H1 (cell line): ENCODE data around the gene DAPK3. TPM values are rescaled to one million over a fixed set of nuclear protein-coding genes. Genes with fewer than 3 reads are reported as not detected.

Experiments
- CTCF ChIA-PET: fragments of 300-600 bp; sonication (Branson Sonifier 250); formaldehyde crosslinking; loops from one replicate; lab custom pipeline; 2021; ENCODE audit not compliant: partially characterized antibody; lab: Charles Lee
- POLR2A ChIA-PET: fragments of 300-600 bp; sonication (Branson Sonifier 250); formaldehyde crosslinking; loops from one replicate; lab custom pipeline; 2021; ENCODE audit warnings: inconsistent platforms; ENCODE audit not compliant: partially characterized antibody; lab: Charles Lee
- DNase-seq, 2 experiments: peaks; one replicate each; pipeline versions ENCODE4 v3.0.0 to v3.0.0-alpha.2; 2010 to 2022; ENCODE audit warnings: low spot score in 2 of 2, low read depth in 1 of 2, mixed read lengths in 1 of 2
- FAIRE-seq: peaks from 2 replicates; lab custom pipeline; 2011; peaks lifted over from hg19 to GRCh38; lab: Jason Lieb, UNC
- H2AFZ ChIP-seq: 2 replicates; pipeline ENCODE4 v1.8.1; 2012; ENCODE audit warnings: low read length, inconsistent platforms
- H2AK5ac ChIP-seq: 2 replicates; pipeline ENCODE4 v1.6.1; 2013; ENCODE audit warnings: low read depth, low read length
- H2BK120ac ChIP-seq: replicated peaks from 2 replicates; pipeline ENCODE3; 2013; ENCODE audit warnings: low read depth, low read length, inconsistent platforms
- H2BK12ac ChIP-seq: 2 replicates; pipeline ENCODE4 v1.6.1; 2013; ENCODE audit warnings: low read depth, low read length
- H2BK15ac ChIP-seq: 2 replicates; pipeline ENCODE4 v1.6.1; 2013; ENCODE audit warnings: low read length
- H2BK20ac ChIP-seq: 2 replicates; pipeline ENCODE4 v1.6.1; 2013; ENCODE audit warnings: low read length
- H2BK5ac ChIP-seq: 2 replicates; pipeline ENCODE4 v1.6.1; 2013; ENCODE audit warnings: low read depth, low read length
- H3K14ac ChIP-seq: 2 replicates; pipeline ENCODE4 v1.6.1; 2013; ENCODE audit warnings: inconsistent platforms; ENCODE audit not compliant: insufficient read length
- H3K18ac ChIP-seq: 2 replicates; pipeline ENCODE4 v1.6.1; 2013; ENCODE audit warnings: low read length; ENCODE audit errors: extremely low read depth
- H3K23ac ChIP-seq: 2 replicates; pipeline ENCODE4 v1.6.1; 2013; ENCODE audit warnings: inconsistent platforms; ENCODE audit not compliant: insufficient read length
- H3K23me2 ChIP-seq: 2 replicates; pipeline ENCODE4 v1.6.1; 2013; ENCODE audit warnings: low read depth, low read length
- H3K27ac ChIP-seq: 2 replicates; pipeline ENCODE4 v1.6.1; 2011; ENCODE audit warnings: low read depth, low read length, inconsistent platforms
- H3K27me3 ChIP-seq, 4 experiments: replicated peaks in 1 of 4; 1 replicate in 1 of 4; 2 replicates in 3 of 4; pipeline versions ENCODE4 v1.6.1 to v1.8.1; 2011 to 2013; ENCODE audit warnings: low read length in 3 of 4, mild to moderate bottlenecking in 3 of 4, inconsistent platforms in 2 of 4, mixed read lengths in 2 of 4, moderate library complexity in 1 of 4; ENCODE audit not compliant: control insufficient read depth in 3 of 4, insufficient read depth in 3 of 4; ENCODE audit errors: extremely low read depth in 1 of 4
- H3K36me3 ChIP-seq, 4 experiments: 2 replicates each; pipeline versions ENCODE4 v1.6.1 to v1.8.1; 2011 to 2013; ENCODE audit warnings: mild to moderate bottlenecking in 4 of 4, low read length in 3 of 4, moderate library complexity in 2 of 4, control low read depth in 1 of 4, inconsistent platforms in 1 of 4; ENCODE audit not compliant: insufficient read depth in 4 of 4, control insufficient read depth in 2 of 4
- H3K4ac ChIP-seq: replicated peaks from 2 replicates; pipeline ENCODE3; 2013; ENCODE audit warnings: low read length, low read depth, mixed read lengths, inconsistent platforms; ENCODE audit not compliant: insufficient read length
- H3K4me1 ChIP-seq, 4 experiments: replicated peaks in 1 of 4; 1 replicate in 1 of 4; 2 replicates in 3 of 4; pipeline versions ENCODE4 v1.6.1 to v1.8.1; 2011 to 2013; ENCODE audit warnings: low read length in 3 of 4, inconsistent platforms in 2 of 4, mixed read lengths in 1 of 4; ENCODE audit not compliant: insufficient read depth in 4 of 4, control insufficient read depth in 3 of 4
- H3K4me2 ChIP-seq, 2 experiments: 2 replicates each; pipeline versions ENCODE4 v1.6.1 to v1.8.1; 2011 to 2013; ENCODE audit warnings: low read depth in 2 of 2, low read length in 2 of 2, control low read depth in 1 of 2, inconsistent platforms in 1 of 2, mild to moderate bottlenecking in 1 of 2; ENCODE audit not compliant: insufficient read depth in 1 of 2
- H3K4me3 ChIP-seq, 4 experiments: fragments of 200-600, 300-600 bp in 1 of 4; sonication (generic), shearing (Covaris generic), sonication (Bioruptor Twin) in 1 of 4; 2 replicates each; pipeline versions ENCODE4 v1.5.1 to v1.8.1; 2011 to 2016; ENCODE audit warnings: low read length in 4 of 4, low read depth in 3 of 4, control low read depth in 2 of 4, inconsistent platforms in 2 of 4, mild to moderate bottlenecking in 2 of 4, mixed read lengths in 1 of 4, moderate library complexity in 1 of 4; ENCODE audit not compliant: insufficient read depth in 2 of 4; ENCODE audit errors: extremely low read depth in 1 of 4
- H3K56ac ChIP-seq: replicated peaks from 2 replicates; pipeline ENCODE3; 2013; ENCODE audit warnings: low read depth, mild to moderate bottlenecking, mixed read lengths, low read length, inconsistent platforms; ENCODE audit not compliant: insufficient read length
- H3K79me1 ChIP-seq: 2 replicates; pipeline ENCODE4 v1.6.1; 2013; ENCODE audit warnings: low read depth, low read length, control low read depth
- H3K79me2 ChIP-seq, 2 experiments: 2 replicates each; pipeline versions ENCODE4 v1.6.1 to v1.8.1; 2012 to 2013; ENCODE audit warnings: low read length in 2 of 2, mild to moderate bottlenecking in 2 of 2, inconsistent platforms in 1 of 2; ENCODE audit not compliant: insufficient read depth in 2 of 2, control insufficient read depth in 1 of 2
- H3K9ac ChIP-seq, 4 experiments: replicated peaks in 1 of 4; 1 replicate in 1 of 4; 2 replicates in 3 of 4; pipeline versions ENCODE4 v1.6.1 to v1.8.1; 2011 to 2013; ENCODE audit warnings: low read depth in 3 of 4, low read length in 3 of 4, control low read depth in 2 of 4, mild to moderate bottlenecking in 2 of 4, moderate library complexity in 2 of 4, inconsistent platforms in 1 of 4; ENCODE audit errors: extremely low read depth in 1 of 4
- H3K9me3 ChIP-seq, 2 experiments: 2 replicates each; pipeline versions ENCODE4 v1.6.1 to v1.8.1; 2012 to 2013; ENCODE audit warnings: mild to moderate bottlenecking in 2 of 2, moderate library complexity in 2 of 2, control low read depth in 1 of 2, inconsistent platforms in 1 of 2, low read depth in 1 of 2, low read length in 1 of 2, mixed read lengths in 1 of 2; ENCODE audit not compliant: insufficient read depth in 2 of 2
- H4K20me1 ChIP-seq, 2 experiments: replicated peaks in 1 of 2; 2 replicates each; pipeline versions ENCODE3 to v1.8.1; 2011 to 2013; ENCODE audit warnings: inconsistent platforms in 2 of 2, low read length in 2 of 2, mild to moderate bottlenecking in 1 of 2; ENCODE audit not compliant: insufficient read depth in 2 of 2, control insufficient read depth in 1 of 2
- H4K5ac ChIP-seq: 2 replicates; pipeline ENCODE4 v1.6.1; 2013; ENCODE audit warnings: low read length, low read depth, mixed read lengths, inconsistent platforms; ENCODE audit not compliant: insufficient read length
- H4K8ac ChIP-seq: 2 replicates; pipeline ENCODE4 v1.8.0; 2013; ENCODE audit warnings: mild to moderate bottlenecking, moderate library complexity, low read length, inconsistent platforms; ENCODE audit not compliant: insufficient read depth; ENCODE audit errors: extremely low read depth
- H4K91ac ChIP-seq: replicated peaks from 2 replicates; pipeline ENCODE3; 2013; ENCODE audit warnings: low read length, mixed read lengths, inconsistent platforms; ENCODE audit not compliant: insufficient read length
- BRCA1 ChIP-seq: IDR thresholded peaks from 2 replicates; pipeline ENCODE4 v1.6.1; 2012; ENCODE audit warnings: low read depth, low read length, improper control_type of control experiment
- CBX8 ChIP-seq: fragments of 300-800, 300-1000 bp; sonication (generic); IDR thresholded peaks from 2 replicates; pipeline ENCODE4 v1.7.1; 2016; ENCODE audit warnings: low read depth, low read length, borderline replicate concordance
- CHD2 ChIP-seq: IDR thresholded peaks from 2 replicates; pipeline ENCODE4 v1.6.1; 2012; ENCODE audit warnings: low read length, improper control_type of control experiment
- FOSL1 ChIP-seq: IDR thresholded peaks from 2 replicates; pipeline ENCODE4 v1.6.1; 2011; ENCODE audit warnings: mild to moderate bottlenecking, low read depth, low read length, moderate library complexity; ENCODE audit not compliant: insufficient read depth
- GTF2F1 ChIP-seq: IDR thresholded peaks from 2 replicates; pipeline ENCODE4 v1.6.1; 2012; ENCODE audit warnings: low read depth, low read length, improper control_type of control experiment, borderline replicate concordance
- POLR2A ChIP-seq, 2 experiments: IDR thresholded peaks; 1 replicate in 1 of 2; 2 replicates in 1 of 2; pipeline ENCODE4 v1.6.1; 2011; ENCODE audit warnings: low read depth in 2 of 2, low read length in 2 of 2, mild to moderate bottlenecking in 2 of 2; ENCODE audit errors: control extremely low read depth in 1 of 2
- RXRA ChIP-seq: IDR thresholded peaks from 2 replicates; pipeline ENCODE4 v1.6.1; 2011; ENCODE audit warnings: low read depth, mild to moderate bottlenecking, low read length, moderate library complexity; ENCODE audit not compliant: insufficient read depth
- SIN3A ChIP-seq, 2 experiments: IDR thresholded peaks in 1 of 2; conservative IDR thresholded peaks in 1 of 2; 2 replicates each; pipeline ENCODE4 v1.6.1; 2011 to 2012; ENCODE audit warnings: low read length in 2 of 2, improper control_type of control experiment in 1 of 2, low read depth in 1 of 2, mild to moderate bottlenecking in 1 of 2
- SIX5 ChIP-seq: IDR thresholded peaks from 2 replicates; pipeline ENCODE4 v1.6.1; 2011; ENCODE audit warnings: mild to moderate bottlenecking, low read depth, low read length
- TAF1 ChIP-seq: IDR thresholded peaks from 2 replicates; pipeline ENCODE4 v1.6.1; 2011; ENCODE audit warnings: mild to moderate bottlenecking, low read depth, low read length
- YY1 ChIP-seq: IDR thresholded peaks from 2 replicates; pipeline ENCODE4 v1.6.1; 2011; ENCODE audit warnings: low read depth, mild to moderate bottlenecking, low read length
- WGBS, 2 experiments: shearing (Covaris generic) in 1 of 2; methylation state at CpG; one replicate each; pipeline versions ENCODE4 v1.1.6 to v1.1.7; 2013 to 2015; ENCODE audit warnings: low lambda C conversion rate in 2 of 2, mixed read lengths in 2 of 2, inconsistent platforms in 1 of 2, low coverage in 1 of 2, missing lambda C conversion rate in 1 of 2; ENCODE audit not compliant: insufficient replicate concordance in 2 of 2, insufficient coverage in 1 of 2, insufficient read length in 1 of 2; ENCODE audit errors: extremely low coverage in 1 of 2, missing lambda C conversion rate in 1 of 2; 5-methylcytosine and 5-hydroxymethylcytosine counted together
- polyA plus RNA-seq, 7 experiments: library from polyadenylated mRNA; depleted of rRNA in 3 of 7; stranded (reverse) in 5 of 7; unstranded in 2 of 7; fragments of >200 nt in 5 of 7; fragments of 200-250 nt in 2 of 7; gene quantifications; 1 replicate in 5 of 7; 2 replicates in 1 of 7; 4 replicates in 1 of 7; pipeline versions ENCODE4 v1.2.1 to v1.2.3, GENCODE V29; 2011 to 2013; ENCODE audit warnings: missing spikeins in 2 of 7, mixed read lengths in 2 of 7
- total RNA-seq: library from RNA; stranded (reverse); fragmentation: NEBNext Ultra II Directional; extraction: Animal tissue kit (Norgen Biotek cat#: 25700); gene quantifications from 2 replicates; pipeline ENCODE4 v1.2.1, GENCODE V29; 2021
- TF ChIP-seq, protein P1 (sequence below): IDR thresholded peaks from 2 replicates; pipeline ENCODE4 v1.6.1; 2012; ENCODE audit warnings: inconsistent platforms

The DAPK3 gene
- total and polyA plus RNA-seq, 2 of the 8 experiments (the other 6 are each of a cell fraction or from before 2014, with no cell fraction given) = 53.2 to 78.1 TPM

- POLR2A ChIA-PET = interaction anchor here (5.0 kb wide), 1 partner anchor 38 kb away, joined by 52 read pairs; the partner anchor contains the start of gene DAPK3
- no peak for FAIRE-seq
- no peak for TF ChIP-seq SIN3A (conservative IDR thresholded peaks at IDR 0.05 in 1 of 2, IDR thresholded peaks at IDR 0.05 in 1 of 2; ENCODE audit: low read depth in 1 of 2, low read length in 2 of 2)
- TF ChIP-seq SIX5 = no peak
- TF ChIP-seq YY1 = no peak
- no peak for TF ChIP-seq FOSL1
- no peak for TF ChIP-seq RXRA
- no peak for TF ChIP-seq GTF2F1
- TF ChIP-seq, protein P1, sequence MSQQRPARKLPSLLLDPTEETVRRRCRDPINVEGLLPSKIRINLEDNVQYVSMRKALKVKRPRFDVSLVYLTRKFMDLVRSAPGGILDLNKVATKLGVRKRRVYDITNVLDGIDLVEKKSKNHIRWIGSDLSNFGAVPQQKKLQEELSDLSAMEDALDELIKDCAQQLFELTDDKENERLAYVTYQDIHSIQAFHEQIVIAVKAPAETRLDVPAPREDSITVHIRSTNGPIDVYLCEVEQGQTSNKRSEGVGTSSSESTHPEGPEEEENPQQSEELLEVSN = no peak
- TF ChIP-seq CHD2 = no peak
- TF ChIP-seq TAF1 = no peak
- no peak for TF ChIP-seq POLR2A (IDR thresholded peaks at IDR 0.05; ENCODE audit: control extremely low read depth in 1 of 2, low read depth in 2 of 2, low read length in 2 of 2)
- TF ChIP-seq CBX8 = no peak
- TF ChIP-seq BRCA1 = no peak
- TF ChIP-seq, all 59 proteins: peak for 0
These were observed 39.9 kb downstream of the DAPK3 start for GRCh38 chr19:3931041-3931440.

More at GRCh38 chr19:3931041-3931440, 39.9 kb downstream of the DAPK3 start:
- Histone ChIP-seq H2AK5ac (0 out of 2 replicates have a peak overlapping the region, but pooled peaks have one; percentile 6), H4K91ac (peak overlapping the region; percentile 74), H3K14ac (no peak overlapping the region), H3K23ac (no peak overlapping the region), H2BK20ac (no peak overlapping the region), H3K27me3 (no peaks in the 10 kb centered on the region; a peak in 1 of 7 replicates), H3K9ac (no peak overlapping the region), H3K27ac (no peak overlapping the region), H3K36me3 (no peaks in the 10 kb centered on the region), H3K4me2 (no peak overlapping the region), H3K79me1 (no peaks in the 10 kb centered on the region), H3K4ac (no peak overlapping the region), H2AFZ (no peak overlapping the region), H3K4me3 (no peak overlapping the region), H3K9me3 (no peaks in the 10 kb centered on the region), H3K18ac (no peak overlapping the region), H3K79me2 (peaks cover 0 to 7% of the 10 kb centered on the region in 2 experiments; a peak in 1 of 4 replicates), H4K20me1 (no peaks in the 10 kb centered on the region), H2BK5ac (no peak overlapping the region), H2BK15ac (no peak overlapping the region), H3K4me1 (peaks cover 0 to 2% (median 0%) of the 10 kb centered on the region in 4 experiments; a peak in 1 of 7 replicates), H3K23me2 (peaks cover 3% of the 10 kb centered on the region; the same call in 1 of the 2 replicates), H2BK120ac (no peak overlapping the region), H4K8ac (no peak overlapping the region), H3K56ac (no peak overlapping the region), H2BK12ac (no peak overlapping the region), H4K5ac (no peak overlapping the region)
- 83% methylated on average over 8 of the region's 8 CpGs; no CpG with 5 or more reads in 1 of the 2 experiments for WGBS, 2 experiments
- no peak for DNase-seq
- CTCF ChIA-PET = no interaction called here
